ENCODE measurements around the gene NFATC1.

- TF ChIP-seq, protein P1, sequence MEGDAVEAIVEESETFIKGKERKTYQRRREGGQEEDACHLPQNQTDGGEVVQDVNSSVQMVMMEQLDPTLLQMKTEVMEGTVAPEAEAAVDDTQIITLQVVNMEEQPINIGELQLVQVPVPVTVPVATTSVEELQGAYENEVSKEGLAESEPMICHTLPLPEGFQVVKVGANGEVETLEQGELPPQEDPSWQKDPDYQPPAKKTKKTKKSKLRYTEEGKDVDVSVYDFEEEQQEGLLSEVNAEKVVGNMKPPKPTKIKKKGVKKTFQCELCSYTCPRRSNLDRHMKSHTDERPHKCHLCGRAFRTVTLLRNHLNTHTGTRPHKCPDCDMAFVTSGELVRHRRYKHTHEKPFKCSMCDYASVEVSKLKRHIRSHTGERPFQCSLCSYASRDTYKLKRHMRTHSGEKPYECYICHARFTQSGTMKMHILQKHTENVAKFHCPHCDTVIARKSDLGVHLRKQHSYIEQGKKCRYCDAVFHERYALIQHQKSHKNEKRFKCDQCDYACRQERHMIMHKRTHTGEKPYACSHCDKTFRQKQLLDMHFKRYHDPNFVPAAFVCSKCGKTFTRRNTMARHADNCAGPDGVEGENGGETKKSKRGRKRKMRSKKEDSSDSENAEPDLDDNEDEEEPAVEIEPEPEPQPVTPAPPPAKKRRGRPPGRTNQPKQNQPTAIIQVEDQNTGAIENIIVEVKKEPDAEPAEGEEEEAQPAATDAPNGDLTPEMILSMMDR (IDR thresholded peaks at IDR 0.05), result peak; percentile 61 to 88 (median 80)
- no peak for TF ChIP-seq POLR2AphosphoS5 (IDR thresholded peaks at IDR 0.05; ENCODE audit: insufficient read depth in 1 of 2, low read depth in 1 of 2)
These were observed 14.6 kb upstream of the NFATC1 start for GRCh38 chr18:79380816-79381806.

Measured in vagina (tissue), 2 donors.